Measurements from ENCODE around the gene EDIL3.
"Not testable (repeated sequence)": the region's sequence is repeated elsewhere in the genome, so short reads cannot be mapped to it uniquely, and the experiment has no call there.

The EDIL3 gene

GRCh38 chr5:84297641-84298040, 87.0 kb downstream of the EDIL3 start:
- DNase-seq, result not testable (repeated sequence)

- DNase-seq, result no peak
Measured at GRCh38 chr5:84292788-84293653, 91.7 kb downstream of the EDIL3 start.

DNA sequence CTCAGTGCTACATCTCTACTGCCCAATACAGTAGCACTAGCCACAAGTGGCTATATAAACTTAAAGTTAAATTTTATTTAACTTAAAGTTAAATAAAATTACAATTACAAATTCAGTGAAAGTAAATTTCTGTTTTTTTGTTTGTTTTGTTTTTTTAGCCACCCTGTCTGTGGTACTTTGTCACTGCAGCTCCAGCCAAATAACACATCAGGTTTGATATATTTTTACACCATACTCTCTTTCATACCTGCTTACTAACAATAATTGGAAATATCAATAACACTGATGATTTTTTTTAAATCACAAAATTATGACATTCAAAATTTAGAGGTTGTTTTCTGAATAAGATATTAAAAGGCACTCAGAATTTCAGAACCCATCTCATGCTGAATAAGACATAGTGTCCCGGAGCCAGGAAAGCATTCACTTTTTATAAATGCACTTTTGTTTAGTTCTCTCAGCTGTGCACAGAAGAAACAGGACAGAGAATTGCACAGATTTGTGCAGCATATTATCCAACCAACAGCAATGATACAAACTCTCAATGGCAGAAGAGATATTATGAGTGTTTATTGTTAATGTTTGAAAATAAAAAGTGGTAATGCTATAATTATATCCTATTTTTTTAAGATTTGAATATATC, 92.6 kb downstream of the EDIL3 start:
- no peak for DNase-seq

DNA sequence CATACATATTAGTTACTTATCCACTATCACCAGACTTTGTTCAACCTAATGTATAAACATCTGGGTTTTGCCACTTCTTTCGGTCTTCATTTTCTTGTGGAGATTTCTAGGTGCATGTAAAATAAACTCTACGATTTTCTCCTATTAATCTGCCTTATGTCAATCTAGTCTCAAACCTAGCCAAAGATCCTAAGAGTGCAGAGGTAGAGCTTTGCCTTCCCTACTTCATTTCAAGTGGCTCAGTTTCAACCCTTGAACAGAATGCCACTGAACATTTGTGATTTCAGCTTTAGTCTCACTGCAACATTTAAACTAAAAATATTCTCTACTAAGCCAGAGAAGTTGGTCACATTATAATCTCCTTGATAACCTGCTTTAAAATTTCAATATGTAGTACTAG, 94.0 kb downstream of the EDIL3 start:
- no peak for DNase-seq

DNA sequence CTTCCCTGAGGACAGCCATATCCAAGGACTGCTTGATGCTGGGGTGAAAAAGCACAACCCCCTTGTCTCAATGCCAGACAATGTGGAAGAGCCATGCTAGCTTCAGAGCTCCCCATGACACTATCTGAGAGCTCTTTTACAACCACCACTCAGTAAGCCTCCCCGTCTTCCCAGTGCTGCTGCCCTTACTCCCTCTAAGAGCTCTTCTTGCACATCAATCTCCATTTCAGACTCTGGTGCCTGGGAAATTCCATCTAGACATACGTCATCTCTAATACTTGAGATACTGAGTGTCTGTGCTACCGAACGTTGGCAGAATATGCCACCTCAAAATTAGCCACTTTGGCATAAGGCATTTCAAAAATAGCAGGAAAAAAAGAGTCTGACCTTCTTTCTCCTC, 94.5 kb downstream of the EDIL3 start:
- no peak for DNase-seq

DNA sequence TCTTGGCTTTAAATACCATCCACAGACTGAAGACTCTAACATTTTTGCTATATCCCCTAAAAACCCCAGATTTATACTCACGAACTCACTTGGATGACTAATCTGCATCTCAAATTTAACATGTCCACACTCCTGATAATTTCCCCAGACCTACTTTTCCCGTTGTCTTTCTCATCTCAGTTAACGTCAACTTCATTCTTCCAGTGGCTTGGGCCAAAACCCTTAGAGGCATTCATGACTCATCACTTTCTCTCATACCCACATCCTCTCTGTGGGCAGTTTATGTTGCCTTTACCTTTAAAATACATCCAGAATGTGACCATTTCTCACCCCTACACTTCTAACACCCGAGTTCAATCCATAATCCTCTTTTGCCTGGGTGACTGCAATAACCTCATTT, 96.7 kb downstream of the EDIL3 start:
- no peak for DNase-seq

DNA sequence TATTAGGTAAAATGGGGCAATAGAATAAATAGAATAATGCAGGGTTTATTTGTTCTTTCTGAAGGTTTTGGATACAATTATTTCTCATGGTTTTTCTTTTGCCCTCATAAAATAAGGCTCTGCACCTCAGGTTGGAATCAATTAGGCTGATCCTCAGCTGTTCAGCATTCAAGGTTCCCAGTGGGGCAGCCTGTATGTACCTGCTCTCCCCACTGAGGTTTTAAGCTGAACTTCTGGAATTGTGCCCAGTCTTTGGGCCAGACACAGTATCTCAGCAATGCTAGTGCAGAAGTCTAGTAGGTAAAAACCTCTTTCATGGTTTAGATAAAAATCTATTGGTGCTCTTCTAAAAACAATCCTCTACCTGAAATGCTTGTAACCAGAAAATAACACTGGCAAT, 98.0 kb downstream of the EDIL3 start:
- no peak for DNase-seq

DNA sequence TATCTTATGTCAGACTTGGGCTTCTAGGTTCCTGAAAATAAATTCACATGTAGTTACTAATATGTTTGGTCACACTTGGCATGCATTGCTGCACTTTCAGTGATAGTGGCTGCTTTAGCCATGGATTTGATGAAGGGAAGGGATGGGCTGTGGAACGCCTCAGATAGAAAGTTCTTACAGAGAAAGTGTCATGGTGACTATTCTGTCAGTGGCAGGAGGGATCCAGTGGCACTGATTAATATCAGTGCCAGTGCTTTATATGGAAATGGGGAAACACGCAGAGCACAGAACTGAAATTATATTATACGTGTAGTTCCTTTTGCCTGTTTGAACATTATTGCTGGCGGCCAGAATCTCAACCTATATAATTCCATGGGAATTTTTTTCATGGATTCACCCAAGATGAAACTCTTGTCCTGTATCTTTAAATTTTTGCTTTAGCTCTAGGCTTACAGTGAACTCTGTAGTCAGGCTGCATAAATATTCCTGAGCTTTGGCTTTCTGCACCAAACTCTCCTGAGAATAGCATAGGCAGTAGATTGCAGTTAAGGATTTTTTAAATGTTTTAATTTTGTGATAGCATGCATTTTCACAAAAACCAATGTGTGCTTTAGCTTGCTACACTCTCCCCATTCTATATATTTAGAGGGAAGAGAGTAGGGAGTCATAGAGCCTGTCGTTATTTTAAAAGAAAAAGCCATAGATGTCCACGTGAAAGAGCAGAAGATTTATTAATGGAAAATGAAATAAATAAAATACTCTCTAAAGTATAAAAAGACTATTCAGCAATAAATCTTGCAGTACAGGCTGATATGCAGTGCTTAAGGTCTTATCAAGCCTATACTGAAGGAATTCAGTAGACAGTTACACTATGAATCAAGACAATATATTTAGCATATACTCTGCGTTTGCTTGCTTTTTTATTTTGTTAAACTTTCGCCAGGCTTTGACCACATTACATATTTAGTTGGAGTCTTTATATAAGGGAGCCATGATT, 98.7 kb downstream of the EDIL3 start:
- no peak for DNase-seq

GRCh38 chr5:84281383-84281782, 103.3 kb downstream of the EDIL3 start:
- no peak for DNase-seq

GRCh38 chr5:84279234-84279633, 105.4 kb downstream of the EDIL3 start:
- no peak for DNase-seq

DNA sequence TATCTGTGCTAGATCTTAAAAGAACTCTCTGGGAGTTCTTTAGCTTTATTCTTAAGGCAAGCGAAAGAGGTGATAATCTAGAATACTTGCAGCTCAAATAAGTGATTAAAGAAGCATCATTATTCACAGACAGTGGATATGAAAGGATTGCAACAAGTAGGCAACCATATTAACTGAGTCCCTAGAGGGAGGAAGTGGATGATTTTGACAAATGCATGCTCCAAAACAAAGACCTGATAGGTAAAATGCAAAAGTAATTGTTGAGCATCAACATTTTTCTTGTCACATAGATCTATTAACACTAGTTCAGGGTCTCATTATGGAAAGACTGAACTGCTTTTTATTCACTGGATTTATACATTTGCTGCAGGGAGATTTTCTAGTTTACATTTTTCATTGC, 109.1 kb downstream of the EDIL3 start:
- DNase-seq, result no peak

GRCh38 chr5:84274585-84275468, 109.9 kb downstream of the EDIL3 start:
- no peak for DNase-seq

DNA sequence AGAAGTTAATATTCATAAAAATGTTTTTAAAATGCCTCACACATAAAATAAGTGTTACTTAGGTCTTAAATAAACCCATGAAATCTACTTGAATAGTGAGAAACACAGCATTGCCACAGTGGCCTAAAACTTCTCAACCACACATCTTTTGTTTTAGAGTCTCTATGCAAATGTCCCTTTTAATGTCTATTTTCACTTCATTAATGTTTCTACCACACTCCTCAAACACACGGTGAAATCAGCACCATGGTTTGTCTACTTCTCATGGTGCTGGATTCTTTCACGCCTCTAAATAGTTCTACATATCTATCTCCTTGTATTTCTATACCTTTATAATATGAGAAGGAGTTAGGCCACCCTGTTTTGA, 111.2 kb downstream of the EDIL3 start:
- no peak for DNase-seq

DNA sequence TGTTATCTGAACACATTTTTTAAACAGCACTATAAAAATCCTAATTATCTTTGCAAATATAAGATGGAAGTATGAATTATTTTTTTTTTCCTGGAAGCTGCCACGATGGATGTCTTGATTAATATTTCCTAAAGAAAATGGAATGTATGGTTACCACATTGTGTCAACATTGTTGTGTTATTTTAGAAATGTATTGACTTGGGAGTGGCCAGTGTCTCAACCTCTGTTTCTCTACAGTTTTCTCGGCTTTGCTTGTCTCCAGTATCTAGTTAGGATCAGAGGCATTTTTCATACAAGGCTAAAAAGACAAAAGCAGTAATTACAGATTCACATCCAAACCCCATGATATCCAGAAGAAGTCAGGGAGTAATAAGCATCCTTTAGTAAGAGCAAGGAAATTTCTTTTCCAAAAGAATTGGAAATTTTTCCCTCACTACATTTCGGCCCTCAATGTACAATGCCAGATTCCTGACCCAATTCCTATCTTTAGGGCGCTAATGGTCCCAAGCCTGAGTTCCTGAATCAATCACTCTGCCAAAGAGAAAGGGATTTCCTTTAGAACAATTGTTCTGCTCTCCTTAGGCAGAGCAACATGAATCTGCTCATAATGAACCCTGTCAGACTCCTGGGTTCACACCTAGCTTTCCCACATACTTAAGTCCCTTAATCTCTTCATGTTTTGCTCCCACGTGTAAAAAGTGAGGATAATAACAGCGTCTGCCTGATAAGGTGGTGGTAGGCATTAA, 111.7 kb downstream of the EDIL3 start:
- DNase-seq, result no peak

- DNase-seq, result no peak
Measured at GRCh38 chr5:84265739-84266550, 118.7 kb downstream of the EDIL3 start.

GRCh38 chr5:84265130-84265529, 119.5 kb downstream of the EDIL3 start:
- no peak for DNase-seq

DNA sequence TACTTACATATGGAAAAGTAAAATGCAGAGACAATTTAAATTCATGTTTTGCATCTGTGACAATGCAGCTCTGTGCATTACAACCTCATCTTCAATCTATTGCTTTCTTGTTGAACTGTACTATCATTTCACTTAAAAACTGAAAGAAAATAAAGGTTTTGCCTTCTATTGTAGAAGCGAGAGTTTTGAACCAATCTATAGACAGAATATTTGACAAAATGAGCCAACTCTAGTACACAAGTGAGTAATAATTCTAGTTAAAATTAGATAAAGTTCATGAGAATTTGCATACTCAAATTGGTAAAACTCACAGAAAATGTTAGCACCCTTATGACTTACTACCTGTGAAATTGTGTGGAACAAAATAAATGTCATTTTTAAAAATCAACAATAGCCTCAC, 123.7 kb downstream of the EDIL3 start:
- no peak for DNase-seq

GRCh38 chr5:84260140-84260539, 124.5 kb downstream of the EDIL3 start:
- no peak for DNase-seq

GRCh38 chr5:84259283-84260045, 125.2 kb downstream of the EDIL3 start:
- DNase-seq, result no peak

- DNase-seq, result no peak
Measured at GRCh38 chr5:84257061-84257460, 127.6 kb downstream of the EDIL3 start.

Data from NCI-H1930 (cell line).